NAMALWA (cell line): ENCODE measurements around the gene ZNF174.

ENCODE experiments used
- DNase-seq: peaks from one replicate; pipeline ENCODE4 v3.0.0-alpha.2; 2015; ENCODE audit warnings: low spot score

The ZNF174 gene

DNA sequence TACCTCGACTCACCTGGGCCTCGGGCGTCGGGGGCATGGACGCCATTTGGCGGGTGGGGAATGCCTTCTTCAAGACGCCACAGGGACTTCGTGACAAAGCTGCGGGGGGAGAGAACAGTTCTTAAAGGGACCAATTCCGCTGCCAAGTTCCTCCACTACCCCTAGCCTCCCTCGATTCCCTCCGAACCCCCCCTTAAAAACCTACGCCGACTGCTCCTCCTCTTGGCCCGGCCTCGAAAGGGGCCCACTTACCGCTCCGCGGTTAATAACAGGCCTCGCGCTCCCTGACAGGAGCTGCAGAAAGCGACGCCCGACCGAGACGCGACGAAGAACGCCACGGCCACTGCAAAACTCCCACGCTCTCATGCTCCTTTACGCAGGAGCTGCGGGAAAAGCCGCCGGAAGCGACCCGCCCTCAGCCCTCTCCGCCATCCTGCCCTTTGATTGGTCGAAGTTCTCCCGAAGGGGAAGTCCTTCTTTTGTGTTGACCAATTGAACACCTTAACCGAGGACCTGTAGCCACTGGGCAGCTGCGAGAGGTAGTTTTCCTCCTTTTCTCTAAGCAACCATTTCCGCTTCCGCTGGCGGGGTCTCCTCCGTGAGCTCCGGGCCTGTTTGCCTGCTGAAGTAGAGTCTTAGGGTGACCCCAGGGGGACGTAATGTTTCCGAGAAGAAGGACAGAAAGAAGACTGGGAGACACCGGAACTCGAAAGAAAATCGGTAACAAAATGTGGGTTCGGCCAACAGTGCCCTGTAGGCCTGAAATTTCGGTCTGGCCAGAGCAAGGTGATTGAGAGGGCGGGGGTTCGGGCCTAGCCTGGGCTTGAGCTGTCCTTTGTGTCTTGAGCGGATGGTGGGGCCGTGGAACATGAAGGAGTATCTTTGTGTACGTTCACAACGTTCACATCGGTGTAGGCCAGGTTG lies 42.4 kb downstream of the ZNF174 start, which contains the start of the genes NAA60 and ZNF597:
TSS of gene NAA60 (plus strand) at position 573 of the 924 bp plus-strand sequence. CDS start 32,548 bp downstream, outside the sequence.
TSS of gene ZNF597 (minus strand) at position 397 of the 924 bp plus-strand sequence. CDS start at position 46, 351 bp downstream.
- DNase-seq: peak; percentile 94

DNA sequence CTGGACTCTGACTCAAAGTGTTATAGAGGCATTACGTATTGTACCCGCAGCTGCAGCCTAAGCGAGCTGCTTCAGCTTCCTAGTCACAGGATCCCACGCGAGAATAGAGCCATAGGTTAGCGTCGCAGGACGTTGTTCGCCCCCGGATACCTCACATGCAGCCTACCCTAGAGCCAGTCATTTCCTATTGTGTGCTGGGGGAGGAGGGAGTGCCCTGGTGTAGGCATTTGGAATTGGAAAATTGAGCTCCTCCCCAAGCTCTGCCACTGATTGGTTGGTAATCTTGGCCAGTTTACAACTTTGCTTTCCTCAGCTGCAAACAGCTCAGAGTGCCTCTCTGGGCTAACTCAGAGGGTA lies 43.0 kb downstream of the ZNF174 start:
- peak; percentile 77 for DNase-seq

GRCh38 chr16:3454093-3454492 lies 53.1 kb downstream of the ZNF174 start:
- no peak for DNase-seq

DNA sequence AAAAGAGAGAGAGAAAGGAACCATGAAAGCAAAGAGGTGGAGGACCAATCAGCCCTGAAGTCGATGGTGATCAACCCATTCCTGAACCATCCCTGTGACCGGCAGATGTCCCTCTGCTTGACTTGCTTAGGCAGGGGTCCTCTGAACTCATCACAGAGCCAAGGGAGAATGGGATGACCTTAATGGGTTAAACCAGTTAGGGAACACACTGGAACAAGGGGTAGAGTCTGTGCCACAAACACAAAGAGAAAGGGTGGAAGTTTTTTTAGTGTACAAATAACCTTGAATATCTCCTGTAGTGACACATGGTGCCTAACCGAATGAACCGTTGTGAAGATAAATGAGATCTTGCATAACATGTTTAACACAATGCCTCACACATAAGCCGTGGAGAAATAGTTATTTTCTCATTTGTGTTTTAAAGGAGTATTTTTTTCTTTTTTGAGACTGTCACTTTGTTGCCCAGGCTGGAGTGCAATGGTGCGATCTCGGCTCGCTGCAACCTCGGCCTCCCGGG lies 53.7 kb downstream of the ZNF174 start:
- DNase-seq: no peak

- peak; percentile 92 for DNase-seq
Measured at GRCh38 chr16:3457434-3458252, 56.6 kb downstream of the ZNF174 start.

DNA sequence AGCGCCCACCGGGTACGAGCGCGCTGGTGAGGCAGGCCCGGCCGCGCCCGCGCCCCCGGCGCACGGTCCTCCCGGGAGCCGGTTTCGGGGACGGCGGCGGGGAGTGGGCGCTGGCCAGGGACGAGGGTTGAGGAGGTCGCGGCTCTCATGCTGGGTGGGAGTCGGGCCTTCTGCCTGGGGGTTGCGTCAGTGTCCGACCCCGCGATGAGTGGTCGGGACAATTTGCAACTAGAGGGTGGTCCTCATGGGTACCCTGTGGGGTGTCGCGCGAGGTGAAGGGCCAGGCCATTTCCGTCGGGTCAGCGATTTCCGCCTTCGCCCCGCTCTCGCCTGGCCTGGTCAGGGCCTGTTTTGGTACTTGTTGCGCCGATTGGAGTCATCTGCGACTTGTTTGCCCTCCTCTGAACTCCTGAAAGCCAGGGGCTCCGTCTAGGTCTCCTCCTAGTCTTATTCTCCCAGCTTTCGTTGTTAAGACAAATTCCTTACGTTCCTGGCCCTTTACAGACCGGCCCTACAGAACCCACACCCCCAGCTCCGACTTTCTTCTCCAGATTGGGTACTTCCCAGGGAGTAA lies 57.4 kb downstream of the ZNF174 start:
- peak; percentile 28 for DNase-seq

- peak; percentile 58 for DNase-seq
Measured at GRCh38 chr16:3458852-3459361, 57.9 kb downstream of the ZNF174 start.
